NCI-H1694 treated with DMSO at 0.1 percent for 48 hours (cell line): Measurements from ENCODE around the gene SPOCK1.

Experiments
- DNase-seq: peaks from one replicate; lab custom pipeline; 2025; lab: John Stamatoyannopoulos, UW

Gene SPOCK1

DNA sequence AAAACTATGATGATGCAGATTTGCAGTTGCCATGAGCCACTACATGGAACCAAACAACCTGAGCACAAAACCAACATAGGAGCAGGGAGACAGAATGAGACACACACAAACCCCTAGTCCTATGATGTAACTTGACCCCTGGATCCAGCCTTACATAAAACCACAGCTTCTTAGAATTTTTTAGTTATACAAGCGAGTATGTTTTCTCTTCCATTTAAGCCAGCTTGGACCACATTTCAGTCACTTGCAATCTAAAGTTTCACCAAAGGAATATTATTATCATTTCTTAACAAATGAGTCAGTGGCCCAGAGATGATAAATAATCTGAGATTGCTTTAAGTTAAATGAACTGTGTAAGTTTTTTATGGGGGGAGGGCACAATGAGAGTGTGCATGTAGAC is 6.8 kb downstream of the SPOCK1 start:
- no peak for DNase-seq

DNA sequence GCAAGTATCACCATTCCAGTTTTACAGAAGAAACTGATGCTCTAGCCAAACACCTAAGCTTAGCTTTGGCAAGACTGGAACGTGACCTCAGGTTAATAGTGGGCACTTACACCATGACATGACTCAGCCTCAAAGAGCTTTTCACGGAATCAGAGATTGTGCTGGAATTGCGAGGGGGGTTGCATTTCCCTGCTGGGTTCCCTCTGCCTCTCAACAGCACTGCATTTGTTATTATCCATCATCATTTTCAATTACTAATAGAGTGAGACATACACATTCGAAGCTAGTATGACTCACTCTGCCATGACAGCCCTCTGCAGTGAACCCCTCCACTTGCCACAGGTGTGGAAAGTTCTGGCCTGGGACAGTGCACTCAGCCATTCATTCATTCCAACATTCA is 8.0 kb downstream of the SPOCK1 start:
- DNase-seq = no peak

DNA sequence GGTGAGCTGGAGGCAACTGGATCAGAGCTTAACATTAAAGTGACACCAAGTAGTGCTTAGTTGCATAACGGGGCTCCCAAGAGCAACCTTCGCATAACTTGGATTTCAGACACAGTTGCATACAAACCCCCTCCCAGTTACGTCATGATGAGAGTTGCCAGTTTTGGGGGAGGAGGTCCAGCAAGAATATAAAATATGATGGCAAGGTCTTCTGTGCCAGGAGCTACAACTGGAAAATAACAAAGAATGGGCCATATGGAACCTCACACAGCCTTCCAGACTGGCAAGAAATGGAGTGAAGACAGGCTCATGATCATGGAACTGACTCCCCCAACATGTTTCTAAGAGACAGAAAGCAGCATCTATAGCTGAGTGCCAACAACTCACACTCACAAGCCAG is 8.5 kb downstream of the SPOCK1 start:
- no peak for DNase-seq

DNA sequence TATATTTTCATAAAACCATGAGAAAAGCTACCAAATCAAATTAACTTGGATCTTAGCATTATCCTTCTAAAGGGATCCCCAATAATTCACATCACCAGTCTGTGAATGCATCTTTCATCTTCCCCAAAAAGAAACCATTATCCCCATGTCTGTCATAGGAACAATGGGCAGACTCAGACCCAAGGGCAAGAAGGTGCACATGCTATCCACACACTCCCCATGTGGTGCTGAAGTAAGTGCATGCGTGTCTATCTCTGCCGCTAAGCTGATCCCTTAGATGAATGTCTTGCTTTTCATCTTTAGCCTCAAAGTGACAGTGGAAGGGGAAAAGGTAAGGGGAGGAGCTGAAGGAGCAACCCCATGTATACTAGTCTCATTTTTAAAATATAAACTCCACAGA is 10.2 kb downstream of the SPOCK1 start:
- DNase-seq = no peak

DNA sequence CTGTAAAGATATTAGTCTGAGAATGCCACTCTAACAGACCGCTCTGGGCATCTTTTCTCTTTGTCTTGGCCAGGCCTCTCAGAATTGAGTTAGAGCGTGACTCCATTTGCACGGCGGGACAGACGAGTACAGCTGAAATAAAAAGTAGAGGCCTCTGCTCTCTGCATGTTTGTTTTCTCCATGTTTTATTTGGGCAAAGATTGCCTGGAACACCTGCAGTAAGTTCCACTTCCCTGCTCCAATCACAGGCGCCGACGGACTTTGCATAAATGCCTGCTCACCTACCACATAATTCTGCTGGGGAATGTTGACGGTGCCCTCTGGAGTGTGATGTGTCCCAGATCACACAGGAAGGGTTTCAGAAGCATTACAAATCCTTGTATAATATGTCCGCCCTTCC is 10.6 kb downstream of the SPOCK1 start:
- DNase-seq = no peak

DNA sequence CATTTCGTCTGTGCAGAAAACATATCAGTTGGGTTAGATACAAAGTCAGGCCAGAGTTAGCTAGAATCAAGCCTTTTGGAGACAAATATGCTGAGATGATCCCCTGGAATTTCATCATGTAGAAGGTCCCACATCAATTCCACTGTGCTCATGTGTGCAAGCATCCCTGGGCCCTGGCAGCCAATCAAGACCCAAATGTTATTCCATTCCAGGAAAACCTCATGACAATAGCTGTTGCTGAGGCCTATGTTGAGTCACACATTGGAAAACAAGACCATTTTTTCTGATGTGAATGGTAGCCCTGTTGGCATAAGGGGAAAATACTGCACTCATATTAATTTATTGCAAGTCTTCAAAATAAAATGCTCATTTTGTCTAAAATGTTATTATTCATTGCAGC is 11.5 kb downstream of the SPOCK1 start:
- DNase-seq = no peak

DNA sequence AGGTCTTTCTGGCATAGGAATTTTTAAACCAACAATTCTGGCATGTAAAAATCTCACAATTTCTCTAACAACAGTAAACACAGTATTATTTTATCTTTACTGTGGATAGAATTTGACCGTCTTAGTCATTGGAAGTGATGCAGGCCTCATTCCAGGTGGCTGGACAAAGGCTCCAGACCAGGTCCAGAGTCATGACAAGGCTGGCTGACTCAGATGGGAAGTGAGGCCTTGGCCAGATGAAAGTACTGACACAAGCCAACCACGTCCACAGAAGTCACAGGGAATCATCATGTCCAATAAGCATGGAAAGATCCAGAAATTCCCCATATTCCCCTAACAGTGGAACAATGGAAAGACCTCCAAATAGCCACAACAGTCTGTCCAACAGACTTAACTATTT is 12.4 kb downstream of the SPOCK1 start:
- no peak for DNase-seq

DNA sequence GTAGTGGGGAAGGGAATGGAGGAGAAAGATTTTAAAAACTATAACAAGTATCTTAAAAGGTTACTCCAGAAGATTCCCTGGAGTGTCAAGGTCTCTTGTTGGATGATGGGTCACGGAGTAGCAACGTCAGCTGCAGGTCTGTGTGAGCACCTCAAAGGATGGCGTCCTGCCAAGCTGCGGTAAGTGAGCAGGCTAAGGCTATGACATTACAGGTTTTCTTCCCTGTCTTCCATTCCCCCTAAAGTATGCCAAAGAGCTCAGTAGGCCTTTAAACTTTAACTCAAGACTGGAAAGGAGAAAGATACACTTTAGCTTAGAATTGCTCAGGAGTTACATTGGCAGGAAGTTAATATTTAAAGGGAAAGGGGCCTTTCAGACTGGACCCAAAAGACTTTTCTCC is 17.5 kb downstream of the SPOCK1 start:
- no peak for DNase-seq

DNA sequence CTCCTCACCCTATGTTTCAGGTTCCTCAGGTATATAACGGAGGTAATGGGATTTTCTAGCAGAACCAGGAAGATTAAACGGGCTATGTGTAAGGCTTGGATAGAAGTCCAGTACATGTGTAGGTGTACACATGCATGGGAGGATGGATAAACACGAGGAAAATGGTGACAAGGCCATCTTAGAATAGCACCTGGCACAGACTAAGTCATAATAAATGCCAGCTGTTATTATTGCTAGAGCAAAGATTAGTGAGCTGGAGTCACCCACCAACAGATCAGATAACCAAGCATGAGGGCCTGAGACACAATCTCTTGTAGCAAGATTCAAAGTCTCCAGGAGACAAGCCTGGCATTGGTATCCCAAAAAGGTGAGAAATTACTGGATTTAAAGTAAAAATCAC is 21.1 kb downstream of the SPOCK1 start:
- no peak for DNase-seq

DNA sequence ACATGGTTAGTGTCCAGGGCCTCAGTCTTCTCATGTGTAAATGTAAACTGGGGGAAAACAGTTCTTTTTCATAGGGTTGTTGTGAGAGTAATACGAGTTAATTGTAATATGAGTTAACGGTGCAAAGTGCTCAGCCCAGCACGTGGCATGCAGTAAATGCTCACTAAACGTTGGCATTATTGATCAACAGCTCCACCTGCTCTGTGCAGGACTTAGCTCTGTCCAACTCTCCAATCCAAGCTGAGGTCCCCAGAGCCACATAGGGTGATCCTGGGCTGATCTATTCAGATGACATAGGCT is 28.3 kb downstream of the SPOCK1 start:
- DNase-seq = no peak

DNA sequence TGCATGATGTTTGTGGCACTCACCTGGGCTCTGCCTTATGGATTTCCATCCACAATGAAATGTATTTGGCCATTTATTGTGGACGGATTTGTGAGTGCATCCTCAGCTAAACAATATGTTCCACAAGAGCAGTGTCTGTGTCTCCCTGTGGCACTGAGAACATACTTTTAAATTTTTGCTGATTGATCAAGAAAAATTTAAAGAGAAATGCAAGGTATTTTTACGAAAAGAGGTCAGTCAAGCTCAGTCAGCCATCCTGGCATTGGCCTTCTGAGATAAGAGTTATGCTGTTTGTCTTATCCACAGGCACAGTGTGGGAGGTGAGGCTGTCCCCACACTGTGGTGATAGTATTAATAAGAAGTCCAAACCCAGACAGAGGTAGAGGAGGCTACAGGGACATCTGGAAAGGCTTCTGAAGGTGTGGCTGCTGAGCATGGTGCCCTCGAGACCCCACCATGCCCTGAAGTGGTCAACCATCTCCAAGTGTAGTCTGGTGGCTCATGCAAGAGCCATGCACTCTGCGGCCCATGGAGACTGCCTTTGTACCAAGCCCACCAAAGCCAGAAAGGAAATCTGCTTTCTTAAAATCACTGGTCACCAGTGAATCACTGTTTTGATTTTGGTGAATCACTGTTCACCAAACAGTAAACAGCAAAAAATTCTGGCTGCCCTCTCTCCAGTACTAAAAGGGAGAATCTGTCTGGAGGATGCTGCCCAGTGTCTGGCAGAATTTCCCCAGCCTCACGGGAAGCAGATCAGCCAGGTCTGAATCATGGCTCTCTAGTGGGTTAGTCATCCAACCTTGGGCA is 28.8 kb downstream of the SPOCK1 start:
- no peak for DNase-seq

DNA sequence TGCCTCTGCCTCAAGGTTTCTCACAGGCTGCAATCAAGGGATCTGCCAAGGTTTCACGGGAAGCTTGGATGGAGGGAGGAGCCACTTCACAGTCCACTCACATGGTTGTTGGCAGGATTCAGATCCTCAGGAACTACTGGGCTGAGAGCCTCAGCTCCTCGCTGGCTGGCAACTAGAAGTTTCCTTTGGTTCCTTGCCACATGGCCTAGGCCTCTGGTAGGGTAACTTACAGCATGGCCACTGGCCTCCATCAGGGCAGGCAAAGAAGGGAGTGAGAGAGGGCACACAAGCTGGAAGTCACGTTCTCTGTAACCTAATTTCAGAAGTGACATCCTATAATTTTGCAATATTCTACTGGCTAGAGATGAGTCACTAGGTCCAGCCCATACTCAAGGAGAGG is 32.2 kb downstream of the SPOCK1 start:
- DNase-seq = no peak

DNA sequence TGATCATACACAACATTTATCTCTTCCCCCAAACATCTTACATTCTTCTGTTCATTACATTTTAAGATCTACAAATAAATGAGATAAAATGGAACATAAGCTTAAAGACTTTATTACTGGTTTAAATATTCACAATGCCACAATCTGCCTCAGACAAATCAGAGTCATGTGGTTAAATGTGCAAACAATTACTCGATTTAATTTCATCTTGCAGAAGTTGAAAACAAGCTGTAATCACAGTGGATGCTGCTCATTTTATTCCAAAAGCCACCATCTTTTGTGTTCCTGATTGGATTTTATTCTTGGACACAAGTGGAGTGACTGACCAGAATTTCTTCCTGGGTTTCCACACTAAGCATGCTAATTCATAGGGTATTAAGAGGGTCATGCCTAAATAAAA is 33.2 kb downstream of the SPOCK1 start:
- no peak for DNase-seq

DNA sequence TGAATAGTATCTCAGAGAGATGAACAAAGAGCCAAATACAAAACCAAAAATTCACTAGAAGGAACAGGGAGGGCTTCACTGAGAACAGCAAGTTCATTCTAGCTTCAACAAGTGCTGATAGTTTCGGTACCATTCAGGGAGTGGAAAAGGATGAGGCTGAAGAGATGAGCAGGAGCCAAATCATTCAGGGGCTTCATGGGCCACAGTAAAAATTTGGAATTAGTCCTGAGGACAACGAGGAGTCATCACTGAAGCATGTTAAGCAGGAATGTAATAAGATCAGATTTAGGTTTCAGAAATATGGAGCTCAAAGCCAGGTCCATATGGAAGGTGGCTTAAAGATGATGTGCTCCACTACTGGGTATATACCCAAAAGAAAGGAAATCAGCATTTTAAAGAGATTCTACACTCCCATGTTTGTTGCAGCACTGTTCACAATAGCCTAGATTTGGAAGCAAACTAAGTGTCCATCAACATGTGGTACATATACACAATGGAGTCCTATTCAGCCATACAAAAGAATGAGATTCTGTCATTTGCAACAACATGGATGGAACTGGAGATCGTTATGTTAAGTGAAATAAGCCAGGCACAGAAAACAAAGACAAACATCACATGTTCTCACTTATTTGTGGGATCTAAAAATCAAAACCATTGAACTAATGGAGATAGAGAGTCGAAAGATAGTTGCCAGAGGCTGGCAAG is 36.2 kb downstream of the SPOCK1 start:
- DNase-seq = no peak

DNA sequence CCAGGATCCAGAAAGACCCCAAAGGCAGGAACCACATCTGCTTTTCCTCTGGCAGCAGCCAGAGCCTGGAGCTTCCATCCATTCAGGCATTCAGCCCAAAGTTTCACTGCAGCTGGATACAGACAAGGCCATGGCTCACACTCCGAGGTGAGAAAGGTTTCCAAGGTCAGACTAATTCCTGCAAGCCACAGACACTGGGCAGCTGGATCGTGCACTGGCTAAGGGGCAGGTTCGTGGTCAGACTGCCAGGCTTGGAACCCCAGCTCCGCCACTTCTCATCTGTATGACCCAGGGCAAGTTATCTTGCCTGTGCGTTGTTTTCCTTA is 36.9 kb downstream of the SPOCK1 start:
- no peak for DNase-seq

DNA sequence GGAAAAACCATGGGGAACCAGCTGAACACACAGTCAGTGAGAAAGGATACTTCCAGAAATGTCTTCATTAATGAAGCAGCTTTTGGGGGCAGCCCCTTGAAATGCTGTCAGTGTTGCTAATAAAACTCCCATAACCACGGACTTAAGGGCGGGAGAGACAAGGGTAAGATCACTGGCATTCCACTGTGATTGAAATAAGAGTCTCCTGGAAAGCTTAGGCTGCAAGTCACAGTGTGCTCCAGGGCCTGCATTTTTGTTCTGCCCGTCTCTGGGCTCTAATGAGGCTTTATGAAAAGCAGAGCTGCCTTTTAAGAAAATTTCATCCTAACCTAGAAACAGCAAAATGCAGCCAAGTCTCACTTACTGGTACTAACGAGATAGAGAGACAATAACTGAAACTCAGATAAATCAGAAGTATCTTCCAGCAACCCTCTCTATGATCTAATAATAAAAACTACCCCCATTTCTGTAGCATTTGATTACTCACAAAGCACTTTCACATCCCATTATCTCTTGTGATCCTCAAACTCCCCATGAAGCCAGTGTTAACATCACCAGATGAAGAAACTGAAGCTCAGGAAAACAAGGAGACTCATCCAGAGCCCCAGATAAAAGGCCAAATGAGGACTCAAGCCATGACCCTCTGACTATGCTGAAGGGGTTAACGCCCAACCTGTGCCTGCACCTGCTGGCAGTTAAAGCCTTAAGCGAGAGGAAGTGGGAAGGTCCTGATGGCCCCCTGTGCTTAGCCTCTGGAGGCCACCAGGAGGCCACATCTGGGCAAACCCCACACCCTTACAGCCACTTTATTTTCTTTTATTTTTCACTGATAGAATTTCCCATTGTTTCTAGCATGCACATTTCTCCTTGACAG is 37.5 kb downstream of the SPOCK1 start:
- no peak for DNase-seq

DNA sequence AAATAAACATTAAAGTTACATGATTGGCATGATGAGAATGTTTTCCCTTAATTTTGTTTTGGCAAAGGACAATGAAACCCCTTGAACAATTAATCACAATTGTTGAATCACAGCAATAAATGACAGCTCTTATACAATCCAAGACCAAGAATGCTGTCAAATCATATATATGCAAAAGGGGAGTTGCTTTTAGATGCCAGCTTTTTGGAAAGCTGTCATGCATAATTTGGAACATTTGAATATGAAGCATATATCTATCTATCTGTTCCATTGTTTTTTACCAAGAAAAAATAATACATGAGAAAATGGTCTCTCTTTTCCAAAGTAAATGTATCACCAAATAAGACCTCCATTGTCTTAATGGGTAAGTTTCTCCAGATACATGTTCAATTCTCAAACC is 44.5 kb downstream of the SPOCK1 start:
- DNase-seq = no peak

DNA sequence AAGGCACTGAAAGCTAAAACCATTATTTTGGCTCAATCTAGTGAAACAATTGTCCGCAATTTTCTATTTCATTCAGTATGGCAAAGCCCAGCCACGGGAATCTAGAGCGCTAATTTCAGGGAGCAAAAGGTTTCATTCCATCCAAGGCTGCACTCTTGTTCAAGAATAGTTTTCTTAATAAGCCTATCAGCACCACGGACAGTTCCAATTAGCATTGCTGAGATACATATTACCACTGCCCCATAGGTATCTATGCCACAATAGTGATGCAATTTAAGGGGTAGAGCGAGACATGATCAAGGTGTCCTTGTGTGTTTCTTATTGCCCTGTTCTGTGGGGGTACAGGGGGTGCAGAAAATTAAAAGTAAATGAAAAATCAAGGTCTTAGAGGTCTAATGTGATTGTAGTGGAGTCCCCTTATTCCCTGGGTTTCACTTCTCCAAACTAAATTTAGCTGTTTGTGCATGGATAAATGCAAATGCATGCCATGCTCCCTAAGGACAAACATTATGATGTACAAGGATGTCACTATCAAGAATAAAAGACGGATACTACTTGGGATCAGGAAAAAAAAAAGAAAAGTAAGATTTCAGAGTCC is 45.5 kb downstream of the SPOCK1 start:
- no peak for DNase-seq

DNA sequence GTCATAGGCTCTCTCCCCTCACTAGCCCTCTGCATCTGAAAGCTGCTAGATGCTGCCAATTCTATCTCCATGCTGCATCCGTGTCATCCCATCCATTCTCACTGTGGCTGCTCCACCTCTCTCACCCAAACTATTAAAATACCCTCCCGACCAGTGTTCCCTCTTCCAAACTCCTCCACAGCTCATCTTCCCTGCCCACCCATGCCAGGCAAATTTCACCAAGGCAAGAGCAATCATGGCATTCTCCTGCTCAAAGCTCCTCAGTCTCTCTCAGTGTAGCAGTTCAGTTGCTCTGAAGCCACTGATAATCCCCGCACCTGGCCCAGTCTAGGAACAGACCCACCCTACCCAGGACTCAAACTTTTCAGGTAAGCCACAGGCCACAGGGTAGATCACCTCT is 48.4 kb downstream of the SPOCK1 start:
- DNase-seq = no peak

DNA sequence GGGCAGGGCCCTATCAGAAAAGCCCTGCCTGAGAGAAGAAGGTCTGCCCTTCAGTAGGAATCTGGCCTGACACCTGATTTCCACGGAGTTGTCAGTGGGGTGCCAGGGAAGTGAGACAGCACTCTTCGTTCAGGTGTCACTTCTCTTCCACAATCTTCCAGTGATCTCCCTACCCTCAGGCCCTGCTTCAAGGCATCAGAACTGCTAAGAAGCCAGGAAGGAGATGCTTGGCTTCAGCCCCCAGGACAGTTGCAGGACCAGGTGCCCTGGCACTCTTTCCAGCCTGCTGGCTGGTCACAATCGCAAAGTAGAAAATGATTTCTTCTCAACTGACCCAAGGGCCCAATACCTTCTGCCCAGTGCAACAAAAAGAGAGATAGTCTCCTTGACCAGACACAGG is 50.3 kb downstream of the SPOCK1 start:
- DNase-seq = no peak

DNA sequence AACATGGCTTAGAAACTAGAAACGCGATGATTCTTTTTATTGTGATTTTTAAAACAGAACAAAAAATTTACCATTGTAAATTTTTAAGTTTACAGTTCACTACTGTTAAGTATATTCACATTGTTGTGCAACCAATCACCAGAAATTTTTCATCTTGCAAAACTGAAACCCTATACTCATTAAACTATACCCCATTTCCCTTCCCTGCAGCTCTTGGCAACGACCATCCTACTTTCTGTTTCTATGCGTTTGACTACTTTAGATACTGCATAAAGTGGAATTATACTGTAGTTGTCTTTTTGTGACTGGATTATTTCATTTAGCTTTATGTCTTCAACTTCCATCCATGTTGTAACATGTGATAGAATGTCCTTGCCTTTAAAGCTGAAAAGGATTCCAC is 52.5 kb downstream of the SPOCK1 start:
- no peak for DNase-seq

DNA sequence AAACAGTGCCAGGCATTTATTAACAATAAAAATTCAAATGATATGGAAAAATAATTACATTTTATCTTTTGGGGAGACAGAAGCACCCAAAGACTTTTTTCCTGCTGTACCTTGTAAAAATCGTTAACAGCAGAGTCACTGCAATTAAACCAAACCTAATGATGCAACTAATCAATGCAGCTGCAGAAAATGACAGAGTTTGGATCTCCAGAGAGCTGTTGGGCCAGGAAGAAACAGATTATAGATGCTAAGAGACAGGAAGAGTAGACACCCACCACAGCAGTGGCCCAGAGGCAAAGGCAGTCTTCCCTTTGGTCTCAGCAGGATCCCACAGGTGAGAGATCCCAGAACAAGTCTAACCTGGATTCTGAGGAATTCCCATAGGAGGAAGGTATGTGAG is 53.0 kb downstream of the SPOCK1 start:
- no peak for DNase-seq

DNA sequence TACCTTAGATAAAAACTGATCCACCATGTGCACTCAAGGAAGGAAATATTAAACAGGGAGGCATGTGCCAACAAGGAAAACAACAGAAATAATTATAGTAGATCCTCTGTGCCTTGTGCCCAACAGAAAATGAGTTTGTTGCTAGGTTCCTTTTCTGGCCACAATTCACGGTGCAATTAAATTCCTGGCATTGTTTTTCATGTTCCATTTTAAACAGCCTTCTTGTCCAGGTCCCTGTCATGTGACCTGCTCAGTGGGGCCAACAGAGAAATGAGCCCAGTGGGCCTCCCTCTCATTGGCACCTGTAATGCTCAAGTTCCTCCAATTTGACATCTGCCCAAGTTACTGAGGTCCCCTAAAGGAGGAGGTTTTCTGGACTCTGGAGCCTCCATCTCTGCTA is 56.5 kb downstream of the SPOCK1 start:
- no peak for DNase-seq
